SU-DHL-6 (cell line): ENCODE measurements around the gene MAPT.

Experiments
- H2AFZ ChIP-seq: fragments of 200-600 bp; sonication (generic); 2 replicates; pipeline ENCODE4 v1.6.1; 2014; ENCODE audit warnings: low read depth, mild to moderate bottlenecking, moderate library complexity, mixed read lengths, antibody characterized with exemption, low read length; ENCODE audit not compliant: severe bottlenecking
- H3F3A ChIP-seq: fragments of 200-600 bp; shearing (Covaris generic); 2 replicates; pipeline ENCODE4 v1.6.0; 2016; ENCODE audit warnings: antibody characterized with exemption, mild to moderate bottlenecking; ENCODE audit not compliant: insufficient read depth
- H3K27ac ChIP-seq: fragments of 200-600 bp; sonication (generic); 2 replicates; pipeline ENCODE4 v1.5.1; 2016; ENCODE audit warnings: low read depth, mild to moderate bottlenecking, low read length, moderate library complexity, mixed read lengths
- H3K27me3 ChIP-seq: fragments of 200-600 bp; sonication (generic), shearing (Covaris generic); 2 replicates; pipeline ENCODE4 v1.6.0; 2014; ENCODE audit warnings: mild to moderate bottlenecking, low read length
- H3K36me3 ChIP-seq: fragments of 200-600 bp; sonication (generic); 2 replicates; pipeline ENCODE4 v1.6.1; 2014; ENCODE audit warnings: mild to moderate bottlenecking, low read length, mixed read lengths
- H3K4me2 ChIP-seq: fragments of 300-600, 200-600 bp; shearing (Covaris generic), sonication (generic); 2 replicates; pipeline ENCODE4 v1.6.0; 2014; ENCODE audit warnings: low read length, low read depth, mild to moderate bottlenecking; ENCODE audit not compliant: poor library complexity, severe bottlenecking
- H3K4me3 ChIP-seq: fragments of 200-600 bp; sonication (generic); 2 replicates; pipeline ENCODE4 v1.5.1; 2014; ENCODE audit warnings: antibody characterized with exemption, low read length, mild to moderate bottlenecking, mixed read lengths; ENCODE audit not compliant: insufficient read depth, poor library complexity, severe bottlenecking
- H3K79me2 ChIP-seq: fragments of 200-600 bp; sonication (generic); 2 replicates; pipeline ENCODE4 v1.6.1; 2014; ENCODE audit warnings: mild to moderate bottlenecking, low read length, moderate library complexity; ENCODE audit not compliant: insufficient read depth
- H3K9ac ChIP-seq: fragments of 200-600 bp; sonication (generic); 2 replicates; pipeline ENCODE4 v1.7.0; 2014; ENCODE audit warnings: mild to moderate bottlenecking, low read length
- H3K9me2 ChIP-seq: fragments of 200-600 bp; sonication (generic); replicated peaks from 2 replicates; pipeline ENCODE4 v1.6.1; 2014; ENCODE audit warnings: low read length; ENCODE audit not compliant: insufficient read depth
- H3K9me3 ChIP-seq: fragments of 200-600 bp; sonication (generic); 2 replicates; pipeline ENCODE4 v1.6.1; 2014; ENCODE audit warnings: low read length, mixed read lengths; ENCODE audit not compliant: insufficient read depth
- H4K20me1 ChIP-seq: fragments of 200-600 bp; sonication (generic); 2 replicates; pipeline ENCODE4 v1.6.1; 2014; ENCODE audit warnings: low read depth, mild to moderate bottlenecking, antibody characterized with exemption, low read length, moderate library complexity, mixed read lengths
- CTCF ChIP-seq: fragments of 200-600 bp; sonication (generic); IDR thresholded peaks from one replicate; pipeline ENCODE4 v1.5.1; 2017; ENCODE audit warnings: antibody characterized with exemption, mild to moderate bottlenecking, low read length, moderate library complexity; ENCODE audit not compliant: insufficient read depth, poor library complexity, severe bottlenecking
- EZH2phosphoT487 ChIP-seq: fragments of 200-600 bp; sonication (generic), shearing (Covaris generic); conservative IDR thresholded peaks from 2 replicates; pipeline ENCODE4 v1.6.1; 2018; ENCODE audit warnings: mild to moderate bottlenecking, antibody characterized with exemption, low read length, moderate library complexity, mixed read lengths

MAPT gene

DNA sequence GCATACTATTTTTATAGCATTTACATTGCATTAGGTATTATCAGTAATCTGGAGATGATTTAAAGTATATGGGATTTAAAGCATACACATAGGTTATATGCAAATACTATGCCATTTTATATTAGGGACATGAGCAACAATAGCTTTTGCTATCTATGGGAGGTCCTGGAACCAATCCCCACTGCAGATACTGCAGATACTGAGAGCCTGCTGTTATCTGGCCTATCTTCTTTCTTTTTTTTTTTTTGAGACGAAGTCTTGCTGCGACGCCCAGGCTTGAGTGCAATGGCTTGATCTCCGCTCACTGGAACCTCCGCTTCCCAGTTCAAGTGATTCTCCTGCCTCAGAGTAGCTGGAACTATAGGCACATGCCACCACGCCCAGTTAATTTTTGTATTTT lies 142.1 kb downstream of the MAPT start:
- Histone ChIP-seq H3K9me2 (no peaks in the 10 kb centered on the region), H3K27ac (no peak overlapping the region), H3K4me3 (no peak overlapping the region), H3K36me3 (peaks cover 22% of the 10 kb centered on the region; the same call in 1 of the 2 replicates), H4K20me1 (no peaks in the 10 kb centered on the region), H3K9me3 (no peaks in the 10 kb centered on the region), H3K4me2 (no peak overlapping the region), H3F3A (no peaks in the 10 kb centered on the region; the same call in 1 of the 2 replicates), H3K27me3 (no peaks in the 10 kb centered on the region), H3K79me2 (no peaks in the 10 kb centered on the region), H3K9ac (no peak overlapping the region), H2AFZ (no peak overlapping the region)
- TF ChIP-seq EZH2phosphoT487, result no peak
- no peak for TF ChIP-seq CTCF

GRCh38 chr17:46037722-46038255 lies 143.4 kb downstream of the MAPT start:
- H3F3A ChIP-seq, result no peaks in the 10 kb centered on the region; the same call in 1 of the 2 replicates
- H2AFZ ChIP-seq, result no peak overlapping the region
- no peaks in the 10 kb centered on the region for H3K9me3 ChIP-seq
- H3K9me2 ChIP-seq, result no peaks in the 10 kb centered on the region
- H3K79me2 ChIP-seq, result no peaks in the 10 kb centered on the region
- TF ChIP-seq CTCF (no peak), EZH2phosphoT487 (no peak)
- H3K36me3 ChIP-seq, result peaks cover 29% of the 10 kb centered on the region; the same call in 1 of the 2 replicates
- H3K4me3 ChIP-seq, result no peak overlapping the region
- H3K4me2 ChIP-seq, result no peak overlapping the region
- no peaks in the 10 kb centered on the region for H3K27me3 ChIP-seq
- no peaks in the 10 kb centered on the region for H4K20me1 ChIP-seq
- no peak overlapping the region for H3K27ac ChIP-seq
- no peak overlapping the region for H3K9ac ChIP-seq

DNA sequence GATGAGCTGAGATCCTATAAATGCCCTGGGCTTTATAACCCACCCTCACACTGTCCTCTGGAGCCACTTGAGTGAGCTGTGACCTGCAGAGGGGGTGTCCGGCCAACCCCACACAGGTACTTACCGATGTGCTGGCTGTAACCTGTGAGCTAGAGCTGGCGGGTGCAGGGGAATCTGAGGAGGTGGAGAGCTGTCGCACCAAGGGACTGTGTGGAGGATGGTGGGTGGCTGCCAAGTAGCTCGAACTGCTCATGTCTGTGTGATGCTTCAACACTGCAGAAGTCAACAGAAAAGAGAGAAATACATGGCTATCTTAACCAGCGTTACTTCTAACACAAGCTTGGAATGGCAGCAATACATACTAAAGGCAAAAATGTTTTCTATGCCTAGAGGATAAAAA lies 144.1 kb downstream of the MAPT start:
- no peaks in the 10 kb centered on the region for H4K20me1 ChIP-seq
- TF ChIP-seq CTCF, result no peak
- no peak for TF ChIP-seq EZH2phosphoT487
- H3K4me3 ChIP-seq, result no peak overlapping the region
- H3K27ac ChIP-seq, result no peak overlapping the region
- no peaks in the 10 kb centered on the region for H3K9me3 ChIP-seq
- H3K27me3 ChIP-seq, result no peaks in the 10 kb centered on the region
- no peaks in the 10 kb centered on the region; the same call in 1 of the 2 replicates for H3F3A ChIP-seq
- H3K4me2 ChIP-seq, result no peak overlapping the region
- no peaks in the 10 kb centered on the region for H3K9me2 ChIP-seq
- H3K79me2 ChIP-seq, result no peaks in the 10 kb centered on the region
- no peak overlapping the region for H2AFZ ChIP-seq
- H3K36me3 ChIP-seq, result peaks cover 34% of the 10 kb centered on the region; the same call in 1 of the 2 replicates
- H3K9ac ChIP-seq, result no peak overlapping the region
